ENCODE results near the gene SLAIN2. TPM values are rescaled to one million over a fixed set of nuclear protein-coding genes. Genes with fewer than 3 reads are reported as not detected.
A peak's percentile ranks its signal among the peaks of the same experiment; 100 is the strongest.
"Not testable (repeated sequence)": the region's sequence is repeated elsewhere in the genome, so short reads cannot be mapped to it uniquely, and the experiment has no call there.

The SLAIN2 gene
- total RNA-seq, 1 experiment from 2014 or later = 35.8 TPM

DNA sequence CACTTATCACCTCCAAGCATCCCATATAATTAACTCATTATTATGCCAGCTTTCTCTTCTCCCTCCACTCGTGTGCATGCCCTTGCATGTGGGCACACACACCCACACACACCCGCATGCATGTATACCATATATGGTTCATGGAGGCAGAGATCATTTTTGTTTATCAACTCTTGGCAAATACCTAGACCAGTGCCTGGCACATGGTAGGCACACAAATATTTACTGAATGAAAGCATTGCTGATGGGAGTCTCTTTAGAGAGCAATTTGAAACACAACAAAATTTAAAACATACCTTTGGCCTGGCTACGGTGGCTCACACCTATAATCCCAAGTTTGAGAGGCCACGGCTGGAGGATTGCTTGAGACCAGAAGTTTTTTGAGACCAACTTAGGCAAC, 90.7 kb downstream of the SLAIN2 start (continued):
- TF ChIP-seq HMGA2 (CRISPR knock-in tag; IDR thresholded peaks at IDR 0.05) (no peak), ZNF423 (CRISPR knock-in tag; IDR thresholded peaks at IDR 0.05) (no peak), NFE2L1 (CRISPR knock-in tag; IDR thresholded peaks at IDR 0.05) (no peak), ZNF138 (CRISPR knock-in tag; conservative IDR thresholded peaks at IDR 0.05) (no peak)

DNA sequence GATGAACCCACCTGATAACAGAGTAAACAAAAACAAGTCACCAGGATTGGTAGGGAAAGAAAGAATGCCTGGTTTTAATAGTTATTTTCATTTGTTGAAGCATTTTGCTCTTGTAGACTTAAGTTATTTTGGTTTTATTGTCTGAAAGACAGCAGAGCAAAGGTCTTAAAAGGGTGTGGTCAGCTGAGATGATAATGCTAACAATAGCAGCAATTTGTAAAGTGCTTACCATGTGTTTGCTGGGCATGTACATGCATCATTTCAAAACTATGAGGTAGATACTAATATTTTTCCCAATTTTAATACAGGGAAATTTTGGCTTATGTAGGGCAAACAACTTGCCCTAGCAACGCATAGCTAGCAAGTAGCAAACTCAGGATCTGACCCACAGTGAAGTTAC, 95.0 kb downstream of the SLAIN2 start:
- no peaks in the 10 kb centered on the region for H3K27me3 Mint-ChIP-seq (ENCODE audit: low read depth)
- H3K9me3 Mint-ChIP-seq = no peaks in the 10 kb centered on the region
- ChIA-PET CTCF (interaction anchor here (1.5 kb wide), 1 partner anchor 40 kb away, joined by 9 read pairs; no protein-coding TSS in a partner anchor), POLR2A (no interaction called here)
- TF ChIP-seq JUN (CRISPR knock-in tag; IDR thresholded peaks at IDR 0.05) (no peak), FOXJ3 (CRISPR knock-in tag; IDR thresholded peaks at IDR 0.05; ENCODE audit: borderline replicate concordance) (no peak)
- DNase-seq (ENCODE audit: low spot score) (no peak), ATAC-seq (no peak)
- no peaks in the 10 kb centered on the region for H3K36me3 Mint-ChIP-seq
- H3K4me3 Mint-ChIP-seq = no peak overlapping the region
- H3K4me1 Mint-ChIP-seq = peaks cover 17% of the 10 kb centered on the region
- no peak overlapping the region for H3K27ac Mint-ChIP-seq

DNA sequence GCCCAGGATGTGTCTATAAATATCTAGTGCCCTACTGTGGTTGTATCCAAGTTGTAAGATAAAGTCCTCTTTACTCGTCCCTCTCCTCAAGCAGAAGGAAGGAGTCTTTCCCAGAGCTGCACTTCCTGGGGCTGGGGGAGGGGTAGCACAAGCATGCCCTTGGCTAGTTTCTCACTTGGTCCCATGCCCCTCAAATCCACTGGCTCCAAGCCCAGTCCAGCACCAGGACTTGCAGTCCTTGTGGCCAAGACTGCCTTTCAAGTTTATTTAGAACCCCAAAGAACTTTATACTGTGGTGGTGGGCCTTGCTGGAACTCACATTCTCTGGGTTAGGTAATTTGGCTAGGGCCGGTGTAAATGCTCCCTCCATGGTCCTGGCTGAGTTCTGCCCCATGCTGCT, 98.7 kb downstream of the SLAIN2 start:
- ChIA-PET CTCF (no interaction called here), POLR2A (interaction anchor here (0.5 kb wide), 1 partner anchor 99 kb away, joined by 3 read pairs; the partner anchor contains the start of gene SLAIN2)
- no peaks in the 10 kb centered on the region for H3K36me3 Mint-ChIP-seq
- H3K27me3 Mint-ChIP-seq (ENCODE audit: low read depth) = no peaks in the 10 kb centered on the region
- H3K27ac Mint-ChIP-seq = no peak overlapping the region
- ATAC-seq (peak; percentile 52), DNase-seq (ENCODE audit: low spot score) (no peak)
- TF ChIP-seq ATF1 (CRISPR knock-in tag; IDR thresholded peaks at IDR 0.05) (no peak), FOXJ3 (CRISPR knock-in tag; IDR thresholded peaks at IDR 0.05; ENCODE audit: borderline replicate concordance) (no peak), ZNF219 (CRISPR knock-in tag; IDR thresholded peaks at IDR 0.05; ENCODE audit: borderline replicate concordance) (no peak), NR3C1 (CRISPR knock-in tag; conservative IDR thresholded peaks at IDR 0.05; ENCODE audit: low read depth) (no peak), CREM (CRISPR knock-in tag; IDR thresholded peaks at IDR 0.05) (no peak), SOX15 (CRISPR knock-in tag; IDR thresholded peaks at IDR 0.05) (no peak), TEAD4 (CRISPR knock-in tag; IDR thresholded peaks at IDR 0.05) (no peak), HMGA2 (CRISPR knock-in tag; IDR thresholded peaks at IDR 0.05) (no peak), ZNF232 (CRISPR knock-in tag; IDR thresholded peaks at IDR 0.05) (no peak), RELA (CRISPR knock-in tag; IDR thresholded peaks at IDR 0.05; ENCODE audit: borderline replicate concordance) (no peak), ZNF138 (CRISPR knock-in tag; conservative IDR thresholded peaks at IDR 0.05) (no peak)
- TF ChIP-seq, protein P1, sequence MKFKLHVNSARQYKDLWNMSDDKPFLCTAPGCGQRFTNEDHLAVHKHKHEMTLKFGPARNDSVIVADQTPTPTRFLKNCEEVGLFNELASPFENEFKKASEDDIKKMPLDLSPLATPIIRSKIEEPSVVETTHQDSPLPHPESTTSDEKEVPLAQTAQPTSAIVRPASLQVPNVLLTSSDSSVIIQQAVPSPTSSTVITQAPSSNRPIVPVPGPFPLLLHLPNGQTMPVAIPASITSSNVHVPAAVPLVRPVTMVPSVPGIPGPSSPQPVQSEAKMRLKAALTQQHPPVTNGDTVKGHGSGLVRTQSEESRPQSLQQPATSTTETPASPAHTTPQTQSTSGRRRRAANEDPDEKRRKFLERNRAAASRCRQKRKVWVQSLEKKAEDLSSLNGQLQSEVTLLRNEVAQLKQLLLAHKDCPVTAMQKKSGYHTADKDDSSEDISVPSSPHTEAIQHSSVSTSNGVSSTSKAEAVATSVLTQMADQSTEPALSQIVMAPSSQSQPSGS (CRISPR knock-in tag; IDR thresholded peaks at IDR 0.05; ENCODE audit: borderline replicate concordance, low read depth) = no peak
- TF ChIP-seq, protein P2, sequence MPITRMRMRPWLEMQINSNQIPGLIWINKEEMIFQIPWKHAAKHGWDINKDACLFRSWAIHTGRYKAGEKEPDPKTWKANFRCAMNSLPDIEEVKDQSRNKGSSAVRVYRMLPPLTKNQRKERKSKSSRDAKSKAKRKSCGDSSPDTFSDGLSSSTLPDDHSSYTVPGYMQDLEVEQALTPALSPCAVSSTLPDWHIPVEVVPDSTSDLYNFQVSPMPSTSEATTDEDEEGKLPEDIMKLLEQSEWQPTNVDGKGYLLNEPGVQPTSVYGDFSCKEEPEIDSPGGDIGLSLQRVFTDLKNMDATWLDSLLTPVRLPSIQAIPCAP (CRISPR knock-in tag; IDR thresholded peaks at IDR 0.05) = no peak
- TF ChIP-seq, protein P3, sequence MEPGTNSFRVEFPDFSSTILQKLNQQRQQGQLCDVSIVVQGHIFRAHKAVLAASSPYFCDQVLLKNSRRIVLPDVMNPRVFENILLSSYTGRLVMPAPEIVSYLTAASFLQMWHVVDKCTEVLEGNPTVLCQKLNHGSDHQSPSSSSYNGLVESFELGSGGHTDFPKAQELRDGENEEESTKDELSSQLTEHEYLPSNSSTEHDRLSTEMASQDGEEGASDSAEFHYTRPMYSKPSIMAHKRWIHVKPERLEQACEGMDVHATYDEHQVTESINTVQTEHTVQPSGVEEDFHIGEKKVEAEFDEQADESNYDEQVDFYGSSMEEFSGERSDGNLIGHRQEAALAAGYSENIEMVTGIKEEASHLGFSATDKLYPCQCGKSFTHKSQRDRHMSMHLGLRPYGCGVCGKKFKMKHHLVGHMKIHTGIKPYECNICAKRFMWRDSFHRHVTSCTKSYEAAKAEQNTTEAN (CRISPR knock-in tag; IDR thresholded peaks at IDR 0.05) = no peak
- H3K4me3 Mint-ChIP-seq = no peak overlapping the region
- H3K4me1 Mint-ChIP-seq = peaks cover 10% of the 10 kb centered on the region
- H3K9me3 Mint-ChIP-seq = no peaks in the 10 kb centered on the region

DNA sequence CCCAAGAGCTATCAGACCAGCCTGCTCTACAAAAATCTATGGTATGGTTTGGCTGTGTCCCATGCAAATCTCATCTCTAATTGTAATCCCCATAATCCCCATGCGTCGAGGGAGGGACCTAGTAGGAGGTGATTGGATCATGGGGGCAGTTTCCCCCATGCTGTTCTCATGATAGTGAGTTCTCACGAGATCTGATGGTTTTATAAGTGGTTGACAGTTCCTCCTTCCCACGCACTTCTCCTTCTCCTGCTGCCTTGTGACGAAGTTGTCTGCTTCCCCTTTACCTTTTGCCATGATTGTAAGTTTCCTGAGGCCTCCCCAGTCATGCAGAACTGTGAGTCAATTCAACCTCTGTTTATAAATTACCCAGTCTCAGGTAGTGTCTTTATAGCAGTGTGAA, 99.6 kb downstream of the SLAIN2 start:
- H3K9me3 Mint-ChIP-seq; POLR2A ChIA-PET; H3K36me3 Mint-ChIP-seq; H3K27ac Mint-ChIP-seq; H3K4me3 Mint-ChIP-seq; DNase-seq (ENCODE audit: low spot score); H3K4me1 Mint-ChIP-seq; H3K27me3 Mint-ChIP-seq (ENCODE audit: low read depth); ATAC-seq: not testable (repeated sequence)
- CTCF ChIA-PET = interaction anchor here (0.6 kb wide), 1 partner anchor 60 kb away, joined by 3 read pairs; no protein-coding TSS in a partner anchor
